ENCODE measurements around the gene HEATR1.

Gene HEATR1, protein sequence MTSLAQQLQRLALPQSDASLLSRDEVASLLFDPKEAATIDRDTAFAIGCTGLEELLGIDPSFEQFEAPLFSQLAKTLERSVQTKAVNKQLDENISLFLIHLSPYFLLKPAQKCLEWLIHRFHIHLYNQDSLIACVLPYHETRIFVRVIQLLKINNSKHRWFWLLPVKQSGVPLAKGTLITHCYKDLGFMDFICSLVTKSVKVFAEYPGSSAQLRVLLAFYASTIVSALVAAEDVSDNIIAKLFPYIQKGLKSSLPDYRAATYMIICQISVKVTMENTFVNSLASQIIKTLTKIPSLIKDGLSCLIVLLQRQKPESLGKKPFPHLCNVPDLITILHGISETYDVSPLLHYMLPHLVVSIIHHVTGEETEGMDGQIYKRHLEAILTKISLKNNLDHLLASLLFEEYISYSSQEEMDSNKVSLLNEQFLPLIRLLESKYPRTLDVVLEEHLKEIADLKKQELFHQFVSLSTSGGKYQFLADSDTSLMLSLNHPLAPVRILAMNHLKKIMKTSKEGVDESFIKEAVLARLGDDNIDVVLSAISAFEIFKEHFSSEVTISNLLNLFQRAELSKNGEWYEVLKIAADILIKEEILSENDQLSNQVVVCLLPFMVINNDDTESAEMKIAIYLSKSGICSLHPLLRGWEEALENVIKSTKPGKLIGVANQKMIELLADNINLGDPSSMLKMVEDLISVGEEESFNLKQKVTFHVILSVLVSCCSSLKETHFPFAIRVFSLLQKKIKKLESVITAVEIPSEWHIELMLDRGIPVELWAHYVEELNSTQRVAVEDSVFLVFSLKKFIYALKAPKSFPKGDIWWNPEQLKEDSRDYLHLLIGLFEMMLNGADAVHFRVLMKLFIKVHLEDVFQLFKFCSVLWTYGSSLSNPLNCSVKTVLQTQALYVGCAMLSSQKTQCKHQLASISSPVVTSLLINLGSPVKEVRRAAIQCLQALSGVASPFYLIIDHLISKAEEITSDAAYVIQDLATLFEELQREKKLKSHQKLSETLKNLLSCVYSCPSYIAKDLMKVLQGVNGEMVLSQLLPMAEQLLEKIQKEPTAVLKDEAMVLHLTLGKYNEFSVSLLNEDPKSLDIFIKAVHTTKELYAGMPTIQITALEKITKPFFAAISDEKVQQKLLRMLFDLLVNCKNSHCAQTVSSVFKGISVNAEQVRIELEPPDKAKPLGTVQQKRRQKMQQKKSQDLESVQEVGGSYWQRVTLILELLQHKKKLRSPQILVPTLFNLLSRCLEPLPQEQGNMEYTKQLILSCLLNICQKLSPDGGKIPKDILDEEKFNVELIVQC (N-terminal part only)

DNA sequence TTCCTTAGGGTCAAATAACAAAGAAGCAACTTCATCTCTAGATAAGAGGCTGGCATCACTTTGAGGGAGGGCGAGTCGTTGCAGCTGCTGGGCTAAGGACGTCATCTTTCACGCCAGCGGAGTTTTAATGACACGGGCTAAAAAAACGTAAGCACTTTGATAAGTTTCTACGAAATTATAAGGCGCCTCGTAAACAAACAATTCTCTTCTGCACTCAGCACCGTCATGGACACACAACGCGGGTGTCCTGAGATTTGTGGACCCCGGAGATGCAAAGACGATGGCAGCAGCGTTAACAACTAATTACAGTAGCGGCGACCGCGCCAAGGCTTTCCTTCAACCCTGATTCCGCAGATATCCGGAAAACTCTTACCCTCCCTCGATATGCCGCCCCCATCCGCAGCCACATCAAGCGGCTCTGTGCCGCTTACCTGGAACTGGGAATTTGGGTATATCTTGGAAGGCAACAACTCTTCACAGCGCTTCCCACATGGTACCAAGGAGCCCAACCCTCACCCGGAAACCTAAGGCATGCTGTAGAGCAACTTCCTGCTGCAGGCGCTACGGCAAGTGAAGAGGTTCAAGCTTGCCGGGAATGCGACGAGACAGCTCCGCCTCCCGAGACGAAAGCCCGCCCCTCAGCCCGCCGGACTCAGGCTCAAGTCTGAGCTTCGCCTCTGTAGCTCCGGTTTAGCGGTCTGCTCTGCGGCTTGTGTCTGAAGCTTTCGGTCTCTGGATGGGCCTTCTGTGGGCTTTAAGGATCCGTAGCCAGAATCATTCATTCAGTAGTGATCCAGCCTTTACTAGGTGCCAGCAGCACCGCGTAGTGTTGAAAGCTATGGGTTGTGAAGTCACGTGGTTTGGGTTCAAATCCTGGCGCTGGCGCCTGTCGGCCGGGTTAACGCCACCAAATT is at the start of gene HEATR1:
TSS of gene HEATR1 (minus strand) at position 526 of the 914 bp plus-strand sequence. CDS start at position 105, 421 bp downstream.
- Histone ChIP-seq H2AFZ (ENCODE audit: low read length, unreplicated experiment) (peak within 1 kb of the TSS; percentile 99), H3K36me3 (ENCODE audit: insufficient read depth, low read length) (peaks cover 18% of the 10 kb centered on the region; the same call in 1 of the 2 replicates), H3K27me3 (ENCODE audit: insufficient read depth, low read length) (no peaks in the 10 kb centered on the region), H3K4me1 (ENCODE audit: control insufficient read depth, insufficient read depth, low read length, unreplicated experiment) (peaks cover 10% of the 10 kb centered on the region), H3K4me3 (ENCODE audit: low read depth, low read length) (peak within 1 kb of the TSS; percentile 91), H3K79me2 (ENCODE audit: control insufficient read depth, insufficient read depth, low read length, unreplicated experiment) (peaks cover 37% of the 10 kb centered on the region), H3K27ac (ENCODE audit: low read depth, low read length) (peak within 1 kb of the TSS; percentile 74)

DNA sequence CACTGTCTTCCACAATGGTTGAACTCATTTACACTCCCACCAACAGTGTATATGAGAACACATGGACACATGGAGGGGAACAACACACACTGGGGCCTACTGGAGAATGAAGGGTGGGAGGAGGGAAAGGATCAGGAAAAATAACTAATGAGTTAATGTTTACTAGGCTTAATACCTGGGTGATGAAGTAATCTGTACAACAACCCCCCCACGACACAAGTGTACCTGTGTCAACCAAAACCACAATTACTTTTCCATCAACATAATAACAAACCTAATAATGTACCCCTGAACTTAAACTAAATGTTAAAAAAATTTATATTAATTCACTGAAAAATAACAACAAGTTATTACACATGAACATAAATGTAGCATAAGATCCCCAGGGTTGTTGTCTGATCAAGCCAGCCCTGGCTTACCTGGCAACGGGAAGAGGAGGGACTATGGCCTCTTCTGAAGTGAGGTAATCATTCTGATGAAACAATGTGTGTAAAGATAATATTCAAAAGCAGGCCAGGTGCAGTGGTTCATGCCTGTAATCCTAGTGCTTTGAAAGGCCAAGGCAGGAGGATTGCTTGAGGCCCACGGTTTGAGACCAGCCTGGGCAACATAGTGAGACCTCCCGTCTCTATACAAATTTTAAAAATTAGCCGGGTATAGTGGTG is 40.8 kb upstream of the HEATR1 start:
- H3K27ac ChIP-seq (ENCODE audit: low read depth, low read length): no peak overlapping the region
- no peaks in the 10 kb centered on the region for H3K79me2 ChIP-seq (ENCODE audit: control insufficient read depth, insufficient read depth, low read length, unreplicated experiment)
- no peaks in the 10 kb centered on the region for H3K36me3 ChIP-seq (ENCODE audit: insufficient read depth, low read length)
- no peak overlapping the region for H3K4me3 ChIP-seq (ENCODE audit: low read depth, low read length)
- peaks cover 6% of the 10 kb centered on the region for H3K27me3 ChIP-seq (ENCODE audit: insufficient read depth, low read length)
- H3K4me1 ChIP-seq (ENCODE audit: control insufficient read depth, insufficient read depth, low read length, unreplicated experiment): no peaks in the 10 kb centered on the region
- H2AFZ ChIP-seq (ENCODE audit: low read length, unreplicated experiment): no peak overlapping the region

DNA sequence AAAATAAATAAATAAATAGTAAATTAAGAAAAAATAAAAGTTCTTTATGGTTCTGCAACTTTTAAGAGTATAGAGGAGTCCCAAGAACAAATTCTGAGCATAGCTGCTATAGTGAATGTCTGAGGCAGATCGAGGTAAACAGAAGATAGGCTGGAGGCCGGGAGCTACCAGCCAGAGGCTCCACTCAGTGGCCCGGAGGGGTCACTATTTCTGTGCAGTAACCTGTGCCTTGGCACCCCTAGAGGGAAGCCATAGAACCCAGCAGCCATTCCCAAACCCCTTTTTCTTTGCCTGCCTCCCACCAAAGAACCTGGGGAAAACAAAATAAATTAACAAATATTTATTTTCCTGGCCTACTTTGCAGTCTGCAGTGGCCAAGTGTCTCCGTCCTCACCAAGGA is 38.4 kb upstream of the HEATR1 start:
- Histone ChIP-seq H3K36me3 (ENCODE audit: insufficient read depth, low read length) (no peaks in the 10 kb centered on the region), H3K27ac (ENCODE audit: low read depth, low read length) (no peak overlapping the region), H3K27me3 (ENCODE audit: insufficient read depth, low read length) (peaks cover 20% of the 10 kb centered on the region), H3K4me3 (ENCODE audit: low read depth, low read length) (no peak overlapping the region), H3K79me2 (ENCODE audit: control insufficient read depth, insufficient read depth, low read length, unreplicated experiment) (no peaks in the 10 kb centered on the region), H3K4me1 (ENCODE audit: control insufficient read depth, insufficient read depth, low read length, unreplicated experiment) (no peaks in the 10 kb centered on the region), H2AFZ (ENCODE audit: low read length, unreplicated experiment) (no peak overlapping the region)

DNA sequence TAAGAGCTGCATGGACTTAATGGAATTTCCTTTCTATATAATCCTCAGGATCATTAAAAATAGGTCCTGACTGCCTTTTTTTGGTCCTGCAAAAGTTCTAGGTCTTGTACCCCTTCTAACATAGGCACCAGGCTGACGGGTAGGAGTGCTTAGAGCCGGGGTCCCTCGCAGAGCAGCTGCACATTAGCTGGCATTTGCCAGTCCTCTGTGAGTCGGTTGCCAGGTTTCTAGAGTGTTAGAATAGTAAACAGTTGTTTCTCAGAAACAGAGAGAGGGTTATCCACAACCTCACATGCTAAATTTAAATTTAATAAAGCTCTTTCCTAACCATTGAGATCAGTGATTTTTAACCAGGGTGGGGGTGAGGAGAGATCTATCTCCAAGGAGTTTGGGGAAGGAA is 35.4 kb upstream of the HEATR1 start:
- H2AFZ ChIP-seq (ENCODE audit: low read length, unreplicated experiment): no peak overlapping the region
- no peaks in the 10 kb centered on the region for H3K4me1 ChIP-seq (ENCODE audit: control insufficient read depth, insufficient read depth, low read length, unreplicated experiment)
- peaks cover 20% of the 10 kb centered on the region for H3K27me3 ChIP-seq (ENCODE audit: insufficient read depth, low read length)
- no peaks in the 10 kb centered on the region for H3K36me3 ChIP-seq (ENCODE audit: insufficient read depth, low read length)
- no peaks in the 10 kb centered on the region for H3K79me2 ChIP-seq (ENCODE audit: control insufficient read depth, insufficient read depth, low read length, unreplicated experiment)
- no peak overlapping the region for H3K4me3 ChIP-seq (ENCODE audit: low read depth, low read length)
- no peak overlapping the region for H3K27ac ChIP-seq (ENCODE audit: low read depth, low read length)

DNA sequence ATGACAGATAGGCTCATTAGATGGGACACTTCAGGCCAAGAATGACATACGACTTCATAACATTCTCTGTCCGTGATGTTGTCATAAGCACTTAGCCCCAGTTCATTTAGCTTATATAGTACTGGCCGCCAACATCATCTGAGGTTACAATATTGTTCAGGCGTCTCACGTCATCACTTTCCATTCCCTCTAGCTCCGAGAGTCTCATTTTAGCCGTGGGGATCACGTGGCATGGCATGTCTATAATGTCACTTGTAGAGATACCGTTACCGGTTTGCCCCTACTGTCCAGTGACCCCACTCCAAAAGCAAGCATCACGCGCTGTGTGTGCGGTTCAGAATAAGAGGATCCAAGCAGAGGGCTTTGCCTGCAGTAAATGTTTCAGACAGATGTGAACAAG is 34.6 kb upstream of the HEATR1 start:
- no peak overlapping the region for H2AFZ ChIP-seq (ENCODE audit: low read length, unreplicated experiment)
- no peaks in the 10 kb centered on the region for H3K4me1 ChIP-seq (ENCODE audit: control insufficient read depth, insufficient read depth, low read length, unreplicated experiment)
- no peak overlapping the region for H3K27ac ChIP-seq (ENCODE audit: low read depth, low read length)
- H3K27me3 ChIP-seq (ENCODE audit: insufficient read depth, low read length): peaks cover 22% of the 10 kb centered on the region
- no peaks in the 10 kb centered on the region for H3K36me3 ChIP-seq (ENCODE audit: insufficient read depth, low read length)
- no peak overlapping the region for H3K4me3 ChIP-seq (ENCODE audit: low read depth, low read length)
- no peaks in the 10 kb centered on the region for H3K79me2 ChIP-seq (ENCODE audit: control insufficient read depth, insufficient read depth, low read length, unreplicated experiment)

DNA sequence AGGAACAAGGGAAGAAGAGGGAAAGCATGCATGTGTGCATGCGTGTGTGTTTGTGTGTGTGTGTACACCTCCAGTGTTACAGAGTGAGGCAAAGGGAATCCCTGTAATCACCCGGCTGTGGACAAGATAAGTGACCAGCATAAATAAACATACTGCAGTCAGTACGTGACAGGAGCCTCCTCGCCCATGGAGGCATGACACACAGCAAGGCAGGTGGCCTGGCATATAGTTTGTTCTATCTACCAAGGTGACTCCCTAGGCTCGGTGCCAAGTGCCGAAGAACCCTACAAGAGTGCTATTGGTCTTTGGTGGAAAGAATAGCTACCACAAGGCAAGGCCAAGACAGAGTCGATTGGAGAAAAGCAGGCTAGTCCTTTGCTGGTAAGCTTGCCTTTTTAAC is 31.7 kb upstream of the HEATR1 start:
- Histone ChIP-seq H3K4me1 (ENCODE audit: control insufficient read depth, insufficient read depth, low read length, unreplicated experiment) (no peaks in the 10 kb centered on the region), H3K4me3 (ENCODE audit: low read depth, low read length) (no peak overlapping the region), H3K36me3 (ENCODE audit: insufficient read depth, low read length) (no peaks in the 10 kb centered on the region), H3K27ac (ENCODE audit: low read depth, low read length) (no peak overlapping the region), H2AFZ (ENCODE audit: low read length, unreplicated experiment) (no peak overlapping the region), H3K79me2 (ENCODE audit: control insufficient read depth, insufficient read depth, low read length, unreplicated experiment) (no peaks in the 10 kb centered on the region), H3K27me3 (ENCODE audit: insufficient read depth, low read length) (peaks cover 26% of the 10 kb centered on the region)

DNA sequence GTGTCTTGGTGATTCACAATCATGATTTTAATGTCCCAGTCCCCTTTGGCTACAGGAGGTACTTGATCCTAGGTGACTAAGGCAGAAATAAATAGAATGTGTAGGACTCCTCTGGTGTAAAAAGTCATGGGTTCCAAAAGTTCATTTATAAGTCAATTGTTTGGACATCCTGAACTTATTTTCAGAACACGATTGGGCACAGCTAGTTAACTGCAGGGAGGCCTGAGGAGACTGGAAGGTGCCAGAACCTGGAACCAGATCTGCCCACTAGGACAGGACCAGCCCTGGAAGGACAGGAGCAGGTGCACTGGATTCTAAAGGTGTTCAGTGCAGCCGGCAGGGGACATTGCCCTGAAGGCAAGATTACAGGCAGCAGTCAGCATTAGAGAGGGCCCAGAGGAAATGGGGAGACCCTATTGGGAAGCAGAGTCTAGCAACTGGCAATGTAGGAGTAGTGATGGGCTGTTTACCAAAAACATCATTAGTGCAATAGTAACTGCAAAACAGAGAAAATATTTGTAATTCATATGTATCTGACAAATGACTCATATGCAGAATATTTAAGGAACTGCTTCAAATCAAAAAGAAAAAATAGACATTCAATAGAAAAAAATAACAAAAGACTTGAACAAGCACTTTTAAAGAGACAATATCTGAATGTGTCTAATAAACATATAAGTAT is 23.6 kb upstream of the HEATR1 start:
- H3K79me2 ChIP-seq (ENCODE audit: control insufficient read depth, insufficient read depth, low read length, unreplicated experiment): no peaks in the 10 kb centered on the region
- H2AFZ ChIP-seq (ENCODE audit: low read length, unreplicated experiment): no peak overlapping the region
- H3K27me3 ChIP-seq (ENCODE audit: insufficient read depth, low read length): peaks cover 10% of the 10 kb centered on the region; the same call in 1 of the 2 replicates
- H3K36me3 ChIP-seq (ENCODE audit: insufficient read depth, low read length): no peaks in the 10 kb centered on the region
- no peak overlapping the region for H3K27ac ChIP-seq (ENCODE audit: low read depth, low read length)
- no peaks in the 10 kb centered on the region for H3K4me1 ChIP-seq (ENCODE audit: control insufficient read depth, insufficient read depth, low read length, unreplicated experiment)
- H3K4me3 ChIP-seq (ENCODE audit: low read depth, low read length): no peak overlapping the region

DNA sequence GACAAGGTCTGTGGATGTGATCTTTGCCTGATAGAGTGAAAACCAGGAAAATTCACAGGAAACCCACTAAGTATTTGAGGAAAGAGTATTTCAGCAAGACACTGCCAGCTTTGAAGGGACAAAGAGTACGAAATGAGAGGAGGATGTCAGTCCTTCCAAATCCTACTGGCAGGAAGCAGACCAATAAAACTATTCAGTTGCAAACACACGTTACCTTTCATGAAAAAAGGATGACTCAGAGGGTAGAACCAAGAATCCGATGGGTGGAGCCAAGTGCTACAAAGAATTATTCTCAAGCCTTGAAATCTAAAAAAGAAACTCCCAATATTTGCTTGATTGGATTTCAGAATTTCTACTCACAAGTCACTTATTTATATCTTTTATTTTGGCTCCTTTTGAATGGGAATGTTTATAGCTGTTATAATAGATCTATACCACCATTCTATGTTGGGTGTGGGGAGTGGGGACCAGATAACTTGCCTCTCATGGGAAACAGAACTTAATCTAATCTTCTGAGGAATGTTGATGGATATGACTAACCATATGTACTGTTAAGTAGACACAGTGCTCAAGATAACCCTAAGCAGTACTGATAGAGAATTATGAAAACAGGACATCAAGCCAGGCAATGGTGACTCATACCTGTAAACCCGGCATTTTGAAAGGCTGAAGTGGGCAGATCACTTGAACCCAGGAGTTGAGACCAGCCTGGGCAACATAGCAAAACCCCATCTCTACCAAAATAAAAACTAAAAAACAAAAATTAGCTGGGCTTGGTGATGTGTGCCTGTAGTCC is 19.3 kb upstream of the HEATR1 start:
- no peak overlapping the region for H3K4me3 ChIP-seq (ENCODE audit: low read depth, low read length)
- H3K27me3 ChIP-seq (ENCODE audit: insufficient read depth, low read length): peaks cover 2% of the 10 kb centered on the region; the same call in 1 of the 2 replicates
- H3K79me2 ChIP-seq (ENCODE audit: control insufficient read depth, insufficient read depth, low read length, unreplicated experiment): no peaks in the 10 kb centered on the region
- no peaks in the 10 kb centered on the region for H3K36me3 ChIP-seq (ENCODE audit: insufficient read depth, low read length)
- no peak overlapping the region for H3K27ac ChIP-seq (ENCODE audit: low read depth, low read length)
- H2AFZ ChIP-seq (ENCODE audit: low read length, unreplicated experiment): no peak overlapping the region
- no peaks in the 10 kb centered on the region for H3K4me1 ChIP-seq (ENCODE audit: control insufficient read depth, insufficient read depth, low read length, unreplicated experiment)
